Measurements from ENCODE around the gene STAC2.

DNA sequence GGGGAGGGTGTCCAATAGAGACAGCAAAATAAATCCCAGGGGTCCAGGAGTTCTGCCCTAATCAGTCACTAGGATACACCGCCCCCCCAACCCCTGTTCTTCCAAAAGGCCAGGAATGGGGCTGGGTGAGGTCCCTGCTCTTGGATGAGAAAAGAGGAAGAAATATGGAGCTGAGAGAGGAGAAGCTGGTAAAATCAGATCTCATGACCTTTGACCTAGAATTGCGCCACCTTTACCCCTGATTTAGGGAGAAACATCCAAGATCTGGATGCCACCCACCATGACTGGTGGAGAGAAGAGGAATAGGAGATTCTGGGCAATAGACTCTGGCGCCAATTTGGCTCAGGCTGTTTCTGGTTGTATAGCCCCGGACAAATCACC lies 27.6 kb downstream of the STAC2 start:
- TF ChIP-seq POLR2A (IDR thresholded peaks at IDR 0.05; ENCODE audit: low read depth) (no peak), POLR2AphosphoS5 (IDR thresholded peaks at IDR 0.05) (no peak)

All from esophagus muscularis mucosa (tissue), 2 donors.